D721Med (cell line): Measurements from ENCODE around the gene FAM228A.
"Not testable (repeated sequence)": the region's sequence is repeated elsewhere in the genome, so short reads cannot be mapped to it uniquely, and the experiment has no call there.

Experiments used
- DNase-seq: peaks from one replicate; pipeline ENCODE4 v3.0.0; 2011; ENCODE audit warnings: low spot score; ENCODE audit not compliant: insufficient read length
- FAIRE-seq: peaks from 2 replicates; lab custom pipeline; 2011; peaks lifted over from hg19 to GRCh38; lab: Jason Lieb, UNC
- TF ChIP-seq, protein P1 (sequence below): IDR thresholded peaks from 2 replicates; pipeline ENCODE4 v1.5.1; 2012; ENCODE audit warnings: mild to moderate bottlenecking, control low read depth; ENCODE audit not compliant: insufficient read depth; ENCODE audit errors: missing control alignments

FAM228A gene

DNA sequence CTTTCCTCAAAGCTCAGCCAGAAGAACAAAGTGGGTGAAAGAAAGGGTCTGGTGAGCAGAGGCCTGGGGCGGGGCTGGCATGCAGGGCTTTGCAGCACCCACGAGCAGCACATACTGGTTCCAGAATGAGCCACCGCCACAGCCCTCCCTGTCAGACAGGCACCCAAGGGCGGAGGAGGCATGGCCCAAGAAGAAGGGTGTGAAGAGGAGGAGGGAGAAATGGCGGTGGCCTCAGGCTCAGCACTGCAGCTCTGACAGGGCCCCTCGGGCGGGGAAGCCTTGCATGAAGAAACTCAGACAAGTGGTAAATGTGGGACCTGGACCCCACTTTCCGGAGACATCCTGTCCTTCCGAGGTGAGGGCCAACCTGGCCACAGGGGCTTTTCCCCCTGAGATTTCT lies 15.7 kb downstream of the FAM228A start:
- FAIRE-seq, result no peak

DNA sequence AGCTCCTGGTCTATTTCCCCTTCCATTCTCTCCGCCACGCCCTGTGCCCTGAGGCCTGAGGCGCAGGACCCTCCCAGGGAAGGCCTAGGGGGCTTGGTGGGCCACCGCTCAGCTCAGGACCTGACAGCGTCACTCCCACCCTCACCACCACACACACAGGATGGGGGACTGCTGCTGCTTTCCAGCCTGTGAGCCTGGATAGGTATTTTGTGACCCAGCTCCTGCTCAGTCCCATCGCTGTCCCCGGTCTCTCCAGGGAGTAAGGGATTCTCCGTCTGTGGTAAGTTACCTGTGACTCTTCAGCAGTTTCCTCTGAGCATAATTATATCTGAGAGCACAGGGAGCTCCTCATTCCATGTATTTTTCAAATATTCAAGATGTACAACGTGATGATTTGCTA lies 16.3 kb downstream of the FAM228A start:
- FAIRE-seq, result no peak
- DNase-seq, result no peak
- TF ChIP-seq, protein P1, sequence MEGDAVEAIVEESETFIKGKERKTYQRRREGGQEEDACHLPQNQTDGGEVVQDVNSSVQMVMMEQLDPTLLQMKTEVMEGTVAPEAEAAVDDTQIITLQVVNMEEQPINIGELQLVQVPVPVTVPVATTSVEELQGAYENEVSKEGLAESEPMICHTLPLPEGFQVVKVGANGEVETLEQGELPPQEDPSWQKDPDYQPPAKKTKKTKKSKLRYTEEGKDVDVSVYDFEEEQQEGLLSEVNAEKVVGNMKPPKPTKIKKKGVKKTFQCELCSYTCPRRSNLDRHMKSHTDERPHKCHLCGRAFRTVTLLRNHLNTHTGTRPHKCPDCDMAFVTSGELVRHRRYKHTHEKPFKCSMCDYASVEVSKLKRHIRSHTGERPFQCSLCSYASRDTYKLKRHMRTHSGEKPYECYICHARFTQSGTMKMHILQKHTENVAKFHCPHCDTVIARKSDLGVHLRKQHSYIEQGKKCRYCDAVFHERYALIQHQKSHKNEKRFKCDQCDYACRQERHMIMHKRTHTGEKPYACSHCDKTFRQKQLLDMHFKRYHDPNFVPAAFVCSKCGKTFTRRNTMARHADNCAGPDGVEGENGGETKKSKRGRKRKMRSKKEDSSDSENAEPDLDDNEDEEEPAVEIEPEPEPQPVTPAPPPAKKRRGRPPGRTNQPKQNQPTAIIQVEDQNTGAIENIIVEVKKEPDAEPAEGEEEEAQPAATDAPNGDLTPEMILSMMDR, result no peak

More for the DNA sequence above, 15.7 kb downstream of the FAM228A start:
- TF ChIP-seq, protein P1, result no peak
- DNase-seq, result no peak

DNA sequence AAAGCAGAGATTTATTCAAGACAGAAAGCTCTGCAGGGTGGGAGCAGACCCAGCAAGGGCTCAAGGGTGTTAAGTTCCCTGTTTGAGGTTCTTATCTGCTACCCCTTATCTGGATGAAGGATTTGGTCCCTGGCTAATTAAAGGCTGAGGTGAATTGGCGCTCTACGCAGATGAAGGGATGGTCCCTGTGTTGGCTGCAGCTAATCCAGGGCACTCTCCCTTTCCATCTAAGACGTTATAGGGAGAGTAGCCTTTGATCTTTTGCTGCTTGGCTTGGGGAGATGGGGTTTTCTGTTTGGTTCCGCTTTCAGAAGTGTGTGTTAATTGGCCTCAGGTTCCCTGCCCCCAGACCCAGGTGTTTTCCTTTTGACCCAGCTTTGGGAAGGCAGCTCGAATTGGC lies 17.0 kb downstream of the FAM228A start:
- no peak for DNase-seq
- FAIRE-seq, result no peak
- TF ChIP-seq, protein P1, result no peak

DNA sequence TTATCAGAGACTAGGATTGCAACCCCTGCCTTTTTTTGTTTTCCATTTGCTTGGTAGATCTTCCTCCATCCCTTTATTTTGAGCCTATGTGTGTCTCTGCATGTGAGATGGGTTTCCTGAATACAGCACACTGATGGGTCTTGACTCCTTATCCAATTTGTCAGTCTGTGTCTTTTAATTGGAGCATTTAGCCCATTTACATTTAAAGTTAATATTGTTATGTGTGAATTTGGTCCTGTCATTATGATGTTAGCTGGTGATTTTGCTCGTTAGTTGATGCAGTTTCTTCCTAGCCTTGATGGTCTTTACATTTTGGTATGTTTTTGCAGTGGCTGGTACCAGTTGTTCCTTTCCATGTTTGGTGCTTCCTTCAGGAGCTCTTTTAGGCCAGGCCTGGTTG lies 22.4 kb downstream of the FAM228A start:
- FAIRE-seq, DNase-seq: not testable (repeated sequence)

DNA sequence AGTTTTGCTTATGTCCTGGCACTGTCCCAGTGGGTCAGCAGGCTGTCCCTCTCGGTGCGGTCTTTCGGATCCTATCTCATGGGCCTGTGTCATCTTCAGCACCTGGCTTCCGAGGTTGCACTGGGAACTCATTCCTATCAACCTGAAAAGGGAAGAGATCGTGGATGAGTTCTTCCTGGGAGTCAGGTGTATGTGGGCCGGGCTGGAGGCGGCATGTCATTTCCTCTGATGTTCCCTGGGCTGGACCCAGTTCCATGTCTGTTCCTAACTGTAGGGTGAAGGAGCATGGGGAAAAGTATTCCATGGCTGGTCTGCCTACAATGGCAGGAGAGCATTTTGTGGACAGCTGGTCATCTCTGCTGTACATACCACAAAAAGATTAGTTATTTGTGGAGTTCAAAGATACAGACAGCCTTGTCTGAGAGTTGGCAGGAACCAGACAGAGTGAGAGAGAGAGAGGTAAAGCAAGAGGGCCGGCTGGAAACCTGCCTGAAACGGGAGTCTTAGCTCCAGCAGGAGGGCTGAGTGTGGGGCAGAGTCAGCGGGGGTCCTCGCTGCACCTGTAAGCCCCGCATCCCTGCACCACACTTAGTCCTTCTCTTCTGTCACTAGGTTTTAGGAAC lies 25.2 kb downstream of the FAM228A start:
- FAIRE-seq (no peak), DNase-seq (no peak)
- TF ChIP-seq, protein P1, result no peak

DNA sequence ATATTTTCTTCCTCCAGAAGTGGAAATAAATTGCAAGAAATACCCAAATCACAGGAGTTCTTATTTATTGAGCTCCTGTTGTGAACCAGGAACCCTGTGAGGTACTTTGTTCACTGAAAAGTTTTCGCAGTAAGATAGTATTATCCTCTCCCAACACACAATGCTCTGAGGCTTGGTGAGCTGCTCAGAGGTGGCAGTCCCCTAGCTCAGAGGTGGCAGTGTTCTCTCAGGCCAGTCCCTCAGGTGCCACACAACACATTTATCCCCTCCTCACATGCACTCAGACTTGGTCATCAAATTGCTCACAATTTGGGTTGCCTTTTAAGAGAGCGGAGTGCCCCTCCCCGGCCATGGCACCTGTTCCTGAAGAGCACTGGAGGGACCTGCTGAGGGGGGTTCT lies 25.9 kb downstream of the FAM228A start:
- TF ChIP-seq, protein P1, result no peak
- FAIRE-seq, result no peak

DNA sequence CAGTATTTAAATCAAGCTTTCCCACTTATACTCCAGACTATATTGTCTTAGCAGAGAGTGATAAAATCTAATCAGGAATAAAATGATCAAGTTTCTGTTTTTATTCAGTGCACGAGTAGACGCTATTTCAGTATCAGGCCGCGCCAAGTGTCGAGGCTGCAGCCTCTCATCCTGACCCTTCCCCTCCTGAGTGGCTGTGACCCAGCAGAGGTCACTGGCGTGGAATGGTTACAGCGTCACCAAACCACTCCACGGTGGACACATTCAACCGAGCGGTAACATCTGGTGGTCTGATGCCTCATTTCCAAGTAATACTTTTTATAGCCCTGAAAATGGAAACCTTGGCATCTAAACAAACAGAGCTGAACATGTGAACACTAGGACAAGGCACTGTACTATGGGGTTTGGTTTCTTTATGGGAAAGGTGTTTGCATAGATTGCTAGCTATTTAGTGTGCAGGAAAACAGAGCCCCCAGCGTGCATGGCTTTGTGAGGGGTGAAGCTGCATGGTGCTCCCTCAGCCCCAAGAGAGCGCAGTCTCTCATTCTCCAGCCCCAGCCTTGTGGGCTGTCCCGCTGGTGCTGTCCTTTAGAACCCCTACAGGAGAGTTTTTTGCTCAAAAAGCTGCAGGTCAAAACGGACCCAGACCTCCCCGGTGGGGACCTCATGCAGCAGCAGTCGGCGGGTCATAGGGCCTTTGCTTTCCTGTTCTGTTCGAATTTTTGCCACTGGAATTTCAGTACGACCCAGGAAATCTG lies 28.4 kb downstream of the FAM228A start:
- TF ChIP-seq, protein P1, result no peak
- DNase-seq (no peak), FAIRE-seq (no peak)

More for the DNA sequence above, 25.9 kb downstream of the FAM228A start:
- DNase-seq, result no peak
